Effector memory CD8-positive, alpha-beta T cell (primary cell): ENCODE measurements around the gene CSNK1A1.

Experiments used
- ATAC-seq: fragments of 150-1000 bp; cut with Tn5 transposase; replicated peaks from 2 replicates; pipeline ENCODE4 v1.10.0; 2021; ENCODE audit warnings: mild to moderate bottlenecking, moderate library complexity
- DNase-seq, 3 experiments: peaks; one replicate each; pipeline ENCODE4 v3.0.0; 2021
- H3K27ac Mint-ChIP-seq, 2 donors: one replicate each; pipeline ENCODE4 v1.8.0; 2022; ENCODE audit warnings: mild to moderate bottlenecking in 2 of 2, mixed read lengths in 2 of 2, moderate library complexity in 2 of 2
- H3K27me3 Mint-ChIP-seq, 2 donors: one replicate each; pipeline ENCODE4 v1.8.0; 2022; ENCODE audit warnings: mixed read lengths in 2 of 2
- H3K36me3 Mint-ChIP-seq: one replicate; pipeline ENCODE4 v1.8.0; 2022; ENCODE audit warnings: mild to moderate bottlenecking, moderate library complexity, mixed read lengths; ENCODE audit not compliant: insufficient read depth
- H3K4me1 Mint-ChIP-seq, 2 donors: one replicate each; pipeline ENCODE4 v1.8.0; 2022; ENCODE audit warnings: low read depth in 2 of 2, mixed read lengths in 2 of 2
- H3K4me3 Mint-ChIP-seq, 2 donors: one replicate each; pipeline ENCODE4 v1.8.0; 2022; ENCODE audit warnings: mild to moderate bottlenecking in 2 of 2, mixed read lengths in 2 of 2, moderate library complexity in 2 of 2
- H3K9me3 Mint-ChIP-seq, 2 donors: one replicate each; pipeline ENCODE4 v1.8.0; 2022; ENCODE audit warnings: mixed read lengths in 2 of 2

CSNK1A1 gene

GRCh38 chr5:149510136-149510535 lies 41.1 kb downstream of the CSNK1A1 start:
- ATAC-seq (no peak), DNase-seq (no peak)
- Mint-ChIP-seq H3K4me3 (no peak overlapping the region), H3K9me3 (no peaks in the 10 kb centered on the region), H3K4me1 (peaks cover 4 to 15% of the 10 kb centered on the region in 2 donors), H3K36me3 (peaks cover 88% of the 10 kb centered on the region), H3K27me3 (no peaks in the 10 kb centered on the region), H3K27ac (peak overlapping the region in 1 of 2 donors; percentile 80)

GRCh38 chr5:149504677-149505076 lies 46.6 kb downstream of the CSNK1A1 start:
- Mint-ChIP-seq H3K9me3 (no peaks in the 10 kb centered on the region), H3K4me1 (no peaks in the 10 kb centered on the region), H3K36me3 (peaks cover 91% of the 10 kb centered on the region), H3K27ac (no peak overlapping the region), H3K4me3 (no peak overlapping the region), H3K27me3 (no peaks in the 10 kb centered on the region)
- no peak for DNase-seq
- ATAC-seq, result no peak

- no peaks in the 10 kb centered on the region for H3K4me1 Mint-ChIP-seq
- peak overlapping the region in 1 of 2 donors; percentile 52 for H3K27ac Mint-ChIP-seq
- H3K36me3 Mint-ChIP-seq, result peaks cover 87% of the 10 kb centered on the region
- no peak overlapping the region for H3K4me3 Mint-ChIP-seq
- H3K9me3 Mint-ChIP-seq, result no peaks in the 10 kb centered on the region
- DNase-seq (no peak), ATAC-seq (no peak)
- H3K27me3 Mint-ChIP-seq, result no peaks in the 10 kb centered on the region
Measured at GRCh38 chr5:149503006-149503405, 48.2 kb downstream of the CSNK1A1 start.

GRCh38 chr5:149500922-149501582 lies 50.2 kb downstream of the CSNK1A1 start:
- H3K4me3 Mint-ChIP-seq, result no peak overlapping the region
- no peak for DNase-seq
- ATAC-seq, result no peak
- H3K36me3 Mint-ChIP-seq, result peaks cover 85% of the 10 kb centered on the region
- H3K27ac Mint-ChIP-seq, result peak overlapping the region in 1 of 2 donors; percentile 49
- H3K27me3 Mint-ChIP-seq, result no peaks in the 10 kb centered on the region
- H3K9me3 Mint-ChIP-seq, result no peaks in the 10 kb centered on the region
- H3K4me1 Mint-ChIP-seq, result no peaks in the 10 kb centered on the region

- no peak for ATAC-seq
- no peak overlapping the region for H3K4me3 Mint-ChIP-seq
- no peaks in the 10 kb centered on the region for H3K4me1 Mint-ChIP-seq
- no peaks in the 10 kb centered on the region for H3K9me3 Mint-ChIP-seq
- no peaks in the 10 kb centered on the region for H3K27me3 Mint-ChIP-seq
- H3K27ac Mint-ChIP-seq, result no peak overlapping the region
- DNase-seq, result no peak
- H3K36me3 Mint-ChIP-seq, result peaks cover 86% of the 10 kb centered on the region
Measured at GRCh38 chr5:149498724-149499336, 52.4 kb downstream of the CSNK1A1 start.

GRCh38 chr5:149497357-149497756 lies 53.9 kb downstream of the CSNK1A1 start:
- no peak overlapping the region for H3K4me3 Mint-ChIP-seq
- H3K27ac Mint-ChIP-seq, result peak overlapping the region; percentile 4 to 38
- no peaks in the 10 kb centered on the region for H3K9me3 Mint-ChIP-seq

GRCh38 chr5:149496917-149497316 lies 54.3 kb downstream of the CSNK1A1 start:
- no peak overlapping the region for H3K4me3 Mint-ChIP-seq
- no peaks in the 10 kb centered on the region for H3K9me3 Mint-ChIP-seq
- no peaks in the 10 kb centered on the region for H3K27me3 Mint-ChIP-seq
- peaks cover 73% of the 10 kb centered on the region for H3K36me3 Mint-ChIP-seq
- no peaks in the 10 kb centered on the region for H3K4me1 Mint-ChIP-seq
- ATAC-seq, result no peak
- H3K27ac Mint-ChIP-seq, result peak overlapping the region in 1 of 2 donors; percentile 38
- DNase-seq, result no peak

More at GRCh38 chr5:149497357-149497756, 53.9 kb downstream of the CSNK1A1 start:
- H3K4me1 Mint-ChIP-seq, result no peaks in the 10 kb centered on the region
- no peaks in the 10 kb centered on the region for H3K27me3 Mint-ChIP-seq
- ATAC-seq (no peak), DNase-seq (no peak)
- peaks cover 74% of the 10 kb centered on the region for H3K36me3 Mint-ChIP-seq

GRCh38 chr5:149496166-149496565 lies 55.1 kb downstream of the CSNK1A1 start:
- Mint-ChIP-seq H3K4me3 (no peak overlapping the region), H3K9me3 (no peaks in the 10 kb centered on the region), H3K27ac (no peak overlapping the region), H3K27me3 (no peaks in the 10 kb centered on the region), H3K4me1 (no peaks in the 10 kb centered on the region), H3K36me3 (peaks cover 65% of the 10 kb centered on the region)
- no peak for ATAC-seq
- no peak for DNase-seq

GRCh38 chr5:149495673-149496072 lies 55.6 kb downstream of the CSNK1A1 start:
- H3K27me3 Mint-ChIP-seq, result no peaks in the 10 kb centered on the region
- H3K9me3 Mint-ChIP-seq, result no peaks in the 10 kb centered on the region
- no peak overlapping the region for H3K4me3 Mint-ChIP-seq
- no peaks in the 10 kb centered on the region for H3K4me1 Mint-ChIP-seq
- no peak for DNase-seq
- no peak for ATAC-seq
- H3K36me3 Mint-ChIP-seq, result peaks cover 60% of the 10 kb centered on the region
- H3K27ac Mint-ChIP-seq, result no peak overlapping the region

GRCh38 chr5:149493316-149493715 lies 57.9 kb downstream of the CSNK1A1 start:
- H3K27ac Mint-ChIP-seq, result peak overlapping the region; percentile 23 to 44
- H3K27me3 Mint-ChIP-seq, result no peaks in the 10 kb centered on the region
- no peak overlapping the region for H3K4me3 Mint-ChIP-seq
- no peaks in the 10 kb centered on the region for H3K9me3 Mint-ChIP-seq
- ATAC-seq (no peak), DNase-seq (no peak)
- H3K4me1 Mint-ChIP-seq, result peaks cover 0 to 3% of the 10 kb centered on the region in 2 donors
- peaks cover 41% of the 10 kb centered on the region for H3K36me3 Mint-ChIP-seq

- Mint-ChIP-seq H3K36me3 (peaks cover 36% of the 10 kb centered on the region), H3K27ac (peak overlapping the region in 1 of 2 donors; percentile 23), H3K27me3 (no peaks in the 10 kb centered on the region), H3K9me3 (no peaks in the 10 kb centered on the region), H3K4me1 (peaks cover 0 to 3% of the 10 kb centered on the region in 2 donors), H3K4me3 (no peak overlapping the region)
- DNase-seq (no peak), ATAC-seq (no peak)
Measured at GRCh38 chr5:149492781-149493180, 58.5 kb downstream of the CSNK1A1 start.

GRCh38 chr5:149490599-149491485 lies 60.4 kb downstream of the CSNK1A1 start:
- Mint-ChIP-seq H3K4me1 (peaks cover 0 to 3% of the 10 kb centered on the region in 2 donors), H3K4me3 (no peak overlapping the region), H3K27me3 (no peaks in the 10 kb centered on the region), H3K27ac (no peak overlapping the region), H3K9me3 (no peaks in the 10 kb centered on the region), H3K36me3 (peaks cover 19% of the 10 kb centered on the region)
- no peak for ATAC-seq
- DNase-seq, result no peak

GRCh38 chr5:149489605-149490037 lies 61.6 kb downstream of the CSNK1A1 start:
- Mint-ChIP-seq H3K27me3 (no peaks in the 10 kb centered on the region), H3K9me3 (no peaks in the 10 kb centered on the region), H3K36me3 (peaks cover 7% of the 10 kb centered on the region), H3K27ac (peak overlapping the region in 1 of 2 donors; percentile 16), H3K4me3 (no peak overlapping the region), H3K4me1 (peaks cover 0 to 3% of the 10 kb centered on the region in 2 donors)
- no peak for DNase-seq
- no peak for ATAC-seq
